Stimulated activated naive CD8-positive, alpha-beta T cell treated with anti-CD3 and anti-CD28 coated beads, Interleukin-15, amount 100 ng/mL, for 72 hours (primary cell): ENCODE data around the gene MALSU1.
"Not testable (repeated sequence)": the region's sequence is repeated elsewhere in the genome, so short reads cannot be mapped to it uniquely, and the experiment has no call there.

Source experiments
- ATAC-seq: fragments of 150-1000 bp; cut with Tn5 transposase; 2 replicates; pipeline ENCODE4 v1.10.0; 2021; ENCODE audit warnings: mild to moderate bottlenecking, moderate library complexity
- DNase-seq, 2 donors: peaks; one replicate each; pipeline ENCODE4 v3.0.0; 2021 to 2022
- H3K27ac Mint-ChIP-seq, 2 donors: one replicate each; pipeline ENCODE4 v1.8.0; 2022; ENCODE audit warnings: mild to moderate bottlenecking in 2 of 2, mixed read lengths in 2 of 2, moderate library complexity in 2 of 2
- H3K27me3 Mint-ChIP-seq: one replicate; pipeline ENCODE4 v1.8.0; 2022; ENCODE audit warnings: mixed read lengths
- H3K4me1 Mint-ChIP-seq: one replicate; pipeline ENCODE4 v1.8.0; 2022; ENCODE audit warnings: mild to moderate bottlenecking, mixed read lengths
- H3K4me3 Mint-ChIP-seq, 2 donors: one replicate each; pipeline ENCODE4 v1.8.0; 2022; ENCODE audit warnings: mild to moderate bottlenecking in 2 of 2, mixed read lengths in 2 of 2, moderate library complexity in 1 of 2
- H3K9me3 Mint-ChIP-seq, 2 donors: one replicate each; pipeline ENCODE4 v1.8.0; 2022; ENCODE audit warnings: mixed read lengths in 2 of 2

The MALSU1 gene

GRCh38 chr7:23299770-23300300, 696 bp downstream of the MALSU1 start:
- Mint-ChIP-seq H3K4me1 (peaks cover 48% of the 10 kb centered on the region), H3K27me3 (no peaks in the 10 kb centered on the region), H3K27ac (peak overlapping the region; percentile 81 to 94), H3K4me3 (peak overlapping the region; percentile 83 to 88), H3K9me3 (peaks cover 0 to 4% of the 10 kb centered on the region in 2 donors)
- ATAC-seq (peak; percentile 13), DNase-seq (peak in 1 of 2 donors; percentile 10)

- no peaks in the 10 kb centered on the region for H3K9me3 Mint-ChIP-seq
- H3K4me1 Mint-ChIP-seq, result peaks cover 46% of the 10 kb centered on the region
- DNase-seq (no peak), ATAC-seq (peak; percentile 73)
- peak overlapping the region in 1 of 2 donors; percentile 38 for H3K4me3 Mint-ChIP-seq
- H3K27me3 Mint-ChIP-seq, result no peaks in the 10 kb centered on the region
- peak overlapping the region in 1 of 2 donors; percentile 40 for H3K27ac Mint-ChIP-seq
Observed at GRCh38 chr7:23306936-23307521, 7.9 kb downstream of the MALSU1 start.

- H3K4me3 Mint-ChIP-seq, result no peak overlapping the region
- no peaks in the 10 kb centered on the region for H3K27me3 Mint-ChIP-seq
- no peaks in the 10 kb centered on the region for H3K9me3 Mint-ChIP-seq
- DNase-seq (no peak), ATAC-seq (no peak)
- H3K4me1 Mint-ChIP-seq, result peaks cover 32% of the 10 kb centered on the region
- no peak overlapping the region for H3K27ac Mint-ChIP-seq
Observed at GRCh38 chr7:23308754-23309153, 9.6 kb downstream of the MALSU1 start.

GRCh38 chr7:23312141-23312540, 13.0 kb downstream of the MALSU1 start:
- H3K9me3 Mint-ChIP-seq, H3K27me3 Mint-ChIP-seq, H3K27ac Mint-ChIP-seq, DNase-seq, ATAC-seq, H3K4me3 Mint-ChIP-seq: not testable (repeated sequence)
- peaks cover 11% of the 10 kb centered on the region for H3K4me1 Mint-ChIP-seq

GRCh38 chr7:23315366-23315765, 16.2 kb downstream of the MALSU1 start:
- ATAC-seq, result no peak
- H3K27ac Mint-ChIP-seq, result no peak overlapping the region
- H3K4me1 Mint-ChIP-seq, result peaks cover 13% of the 10 kb centered on the region
- no peaks in the 10 kb centered on the region for H3K9me3 Mint-ChIP-seq
- no peak overlapping the region for H3K4me3 Mint-ChIP-seq
- H3K27me3 Mint-ChIP-seq, result no peaks in the 10 kb centered on the region
- no peak for DNase-seq

GRCh38 chr7:23331132-23331531, 32.0 kb downstream of the MALSU1 start:
- no peak overlapping the region for H3K27ac Mint-ChIP-seq
- no peaks in the 10 kb centered on the region for H3K9me3 Mint-ChIP-seq
- ATAC-seq (no peak), DNase-seq (no peak)
- H3K4me1 Mint-ChIP-seq, result no peaks in the 10 kb centered on the region
- H3K4me3 Mint-ChIP-seq, result no peak overlapping the region
- H3K27me3 Mint-ChIP-seq, result no peaks in the 10 kb centered on the region

- no peak for DNase-seq
- ATAC-seq, result no peak
- H3K4me1 Mint-ChIP-seq, result no peaks in the 10 kb centered on the region
- H3K9me3 Mint-ChIP-seq, result no peaks in the 10 kb centered on the region
- no peaks in the 10 kb centered on the region for H3K27me3 Mint-ChIP-seq
- no peak overlapping the region for H3K27ac Mint-ChIP-seq
- H3K4me3 Mint-ChIP-seq, result no peak overlapping the region
Observed at GRCh38 chr7:23332193-23332592, 33.1 kb downstream of the MALSU1 start.

GRCh38 chr7:23332910-23333612, 33.9 kb downstream of the MALSU1 start:
- no peak overlapping the region for H3K4me3 Mint-ChIP-seq
- no peaks in the 10 kb centered on the region for H3K27me3 Mint-ChIP-seq
- ATAC-seq, result no peak
- no peaks in the 10 kb centered on the region for H3K9me3 Mint-ChIP-seq
- no peak overlapping the region for H3K27ac Mint-ChIP-seq
- no peaks in the 10 kb centered on the region for H3K4me1 Mint-ChIP-seq
- no peak for DNase-seq

GRCh38 chr7:23333671-23334246, 34.6 kb downstream of the MALSU1 start:
- DNase-seq, result no peak
- no peaks in the 10 kb centered on the region for H3K4me1 Mint-ChIP-seq
- ATAC-seq, result no peak
- no peaks in the 10 kb centered on the region for H3K27me3 Mint-ChIP-seq
- no peak overlapping the region for H3K4me3 Mint-ChIP-seq
- H3K9me3 Mint-ChIP-seq, result no peaks in the 10 kb centered on the region
- no peak overlapping the region for H3K27ac Mint-ChIP-seq

- Mint-ChIP-seq H3K4me1 (no peaks in the 10 kb centered on the region), H3K9me3 (no peaks in the 10 kb centered on the region), H3K27ac (no peak overlapping the region), H3K27me3 (no peaks in the 10 kb centered on the region), H3K4me3 (no peak overlapping the region)
- ATAC-seq, result no peak
- no peak for DNase-seq
Observed at GRCh38 chr7:23334482-23335056, 35.4 kb downstream of the MALSU1 start.

GRCh38 chr7:23335136-23335535, 36.0 kb downstream of the MALSU1 start:
- no peaks in the 10 kb centered on the region for H3K4me1 Mint-ChIP-seq
- no peak for ATAC-seq

GRCh38 chr7:23335621-23336020, 36.5 kb downstream of the MALSU1 start:
- ATAC-seq (no peak), DNase-seq (no peak)
- H3K27me3 Mint-ChIP-seq, result no peaks in the 10 kb centered on the region
- H3K4me3 Mint-ChIP-seq, result no peak overlapping the region
- H3K27ac Mint-ChIP-seq, result no peak overlapping the region
- no peaks in the 10 kb centered on the region for H3K4me1 Mint-ChIP-seq
- no peaks in the 10 kb centered on the region for H3K9me3 Mint-ChIP-seq

More at GRCh38 chr7:23335136-23335535, 36.0 kb downstream of the MALSU1 start:
- H3K27ac Mint-ChIP-seq, result no peak overlapping the region
- H3K4me3 Mint-ChIP-seq, result no peak overlapping the region
- H3K27me3 Mint-ChIP-seq, result no peaks in the 10 kb centered on the region
- H3K9me3 Mint-ChIP-seq, result no peaks in the 10 kb centered on the region
- no peak for DNase-seq

GRCh38 chr7:23336086-23336485, 36.9 kb downstream of the MALSU1 start:
- no peak overlapping the region for H3K4me3 Mint-ChIP-seq
- H3K4me1 Mint-ChIP-seq, result no peaks in the 10 kb centered on the region
- DNase-seq, result no peak
- ATAC-seq, result no peak
- no peaks in the 10 kb centered on the region for H3K27me3 Mint-ChIP-seq
- H3K27ac Mint-ChIP-seq, result no peak overlapping the region
- no peaks in the 10 kb centered on the region for H3K9me3 Mint-ChIP-seq

- Mint-ChIP-seq H3K4me1 (no peaks in the 10 kb centered on the region), H3K9me3 (no peaks in the 10 kb centered on the region), H3K4me3 (no peak overlapping the region), H3K27ac (no peak overlapping the region), H3K27me3 (no peaks in the 10 kb centered on the region)
- ATAC-seq, result no peak
- DNase-seq, result no peak
Observed at GRCh38 chr7:23336799-23337283, 37.7 kb downstream of the MALSU1 start.

GRCh38 chr7:23337374-23337773, 38.2 kb downstream of the MALSU1 start:
- Mint-ChIP-seq H3K27me3 (no peaks in the 10 kb centered on the region), H3K4me3 (no peak overlapping the region), H3K27ac (no peak overlapping the region), H3K4me1 (no peaks in the 10 kb centered on the region), H3K9me3 (no peaks in the 10 kb centered on the region)
- no peak for DNase-seq
- no peak for ATAC-seq

GRCh38 chr7:23338439-23338838, 39.3 kb downstream of the MALSU1 start:
- no peaks in the 10 kb centered on the region for H3K9me3 Mint-ChIP-seq
- no peak overlapping the region for H3K4me3 Mint-ChIP-seq
- no peak for ATAC-seq
- H3K4me1 Mint-ChIP-seq, result no peaks in the 10 kb centered on the region
- DNase-seq, result no peak
- no peak overlapping the region for H3K27ac Mint-ChIP-seq
- no peaks in the 10 kb centered on the region for H3K27me3 Mint-ChIP-seq
